Stimulated activated CD8-positive, alpha-beta memory T cell treated with anti-CD3 and anti-CD28 coated beads, Interleukin-12 subunit alpha, Interleukin-12 subunit beta, amount 100 ng/mL, for 1 hour (primary cell): Measurements from ENCODE around the gene CCDC174.

Experiments used
- DNase-seq: peaks from one replicate; pipeline ENCODE4 v3.0.0-alpha.2; 2020; ENCODE audit warnings: low read depth

The CCDC174 gene

DNA sequence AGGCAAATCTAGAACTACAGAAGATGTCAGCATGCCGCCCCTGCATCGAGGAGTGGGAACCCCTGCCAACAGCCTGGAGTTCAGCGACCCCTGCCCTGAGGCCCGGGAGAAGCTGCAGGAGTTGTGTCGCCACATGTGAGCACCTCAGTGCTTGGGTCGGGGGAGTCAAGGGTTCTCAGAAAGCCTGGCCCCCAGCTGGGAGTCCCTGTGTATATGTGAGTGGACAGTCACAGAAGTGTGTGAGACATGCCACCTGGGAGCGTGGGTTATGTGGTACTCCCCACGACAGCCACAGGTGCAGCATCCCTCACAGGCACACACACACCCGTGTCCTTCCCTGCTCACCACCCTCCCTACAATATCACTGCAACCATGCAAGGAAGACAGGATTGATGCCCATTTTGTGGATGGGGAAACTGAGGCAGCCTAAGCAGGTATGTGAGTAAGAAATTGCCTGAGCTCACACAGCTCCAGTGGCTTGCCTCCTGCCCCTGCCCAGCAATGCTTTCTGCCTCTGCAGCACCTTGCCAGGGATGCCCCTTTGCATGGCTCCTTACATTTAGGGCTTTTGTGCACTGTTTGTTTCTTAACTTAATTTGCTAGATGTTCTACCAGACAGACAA lies 51.7 kb downstream of the CCDC174 start:
- DNase-seq: no peak

GRCh38 chr3:14703791-14704190 lies 52.2 kb downstream of the CCDC174 start:
- DNase-seq: no peak

GRCh38 chr3:14706096-14706495 lies 54.5 kb downstream of the CCDC174 start:
- no peak for DNase-seq

- no peak for DNase-seq
These were observed 65.0 kb downstream of the CCDC174 start for GRCh38 chr3:14716591-14716990.

DNA sequence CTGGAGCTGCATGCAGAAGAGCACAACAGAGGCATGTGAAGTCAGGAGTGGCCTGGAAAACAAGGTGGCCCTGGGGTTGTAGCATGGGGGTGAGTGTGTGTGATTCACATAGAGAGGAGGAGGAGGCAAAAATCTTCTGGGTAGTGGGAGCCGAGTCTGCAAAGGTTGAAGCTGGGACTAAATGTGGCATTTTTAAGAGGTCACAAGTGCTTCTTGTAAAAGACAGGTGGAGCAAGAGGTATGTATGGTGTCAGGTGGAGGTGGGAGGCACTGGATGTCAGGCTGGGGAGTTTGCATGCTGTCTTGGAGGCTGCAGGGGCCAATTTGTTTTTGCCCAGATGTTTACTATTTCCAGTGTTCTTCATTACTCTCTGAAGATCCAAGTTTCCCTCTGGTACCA lies 65.7 kb downstream of the CCDC174 start:
- DNase-seq: no peak

DNA sequence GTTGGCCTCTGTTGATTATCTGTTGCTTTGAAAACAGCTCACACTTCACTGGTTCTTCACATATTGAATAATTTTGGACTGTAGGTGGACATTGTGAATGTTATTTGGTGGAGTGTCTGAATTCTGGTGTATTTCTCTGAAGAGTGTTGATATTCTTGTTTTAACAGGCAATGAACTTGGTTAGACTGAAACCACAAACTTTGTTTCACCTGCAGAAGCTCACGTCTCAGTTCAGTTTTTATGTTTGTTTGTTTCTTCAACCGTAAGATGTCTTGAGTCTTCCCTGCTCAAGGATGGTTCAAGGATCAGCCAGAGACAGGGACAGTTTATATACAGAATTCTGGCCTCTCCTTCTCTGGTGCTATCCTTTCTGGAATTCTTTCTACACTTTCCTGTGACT lies 67.0 kb downstream of the CCDC174 start:
- DNase-seq: no peak

DNA sequence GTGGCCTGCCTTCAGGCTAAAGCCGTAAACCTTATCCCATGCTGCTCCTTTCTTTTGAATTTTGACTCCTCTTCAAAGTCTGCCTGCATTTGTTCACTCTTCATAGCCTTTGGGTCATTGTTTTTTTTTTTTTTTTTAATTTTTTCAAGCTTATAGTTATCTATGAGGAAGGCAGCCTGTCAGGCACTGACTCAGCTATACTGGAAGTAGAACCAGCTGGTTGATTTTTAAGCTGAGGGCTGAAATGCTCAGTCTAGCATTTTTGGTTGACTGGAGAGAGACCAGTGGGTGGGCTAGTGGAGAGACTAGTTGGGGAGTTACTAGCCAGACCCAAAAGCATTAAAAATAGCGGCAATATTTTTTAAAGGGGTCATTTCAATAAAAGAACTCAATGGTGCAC lies 67.4 kb downstream of the CCDC174 start:
- no peak for DNase-seq

DNA sequence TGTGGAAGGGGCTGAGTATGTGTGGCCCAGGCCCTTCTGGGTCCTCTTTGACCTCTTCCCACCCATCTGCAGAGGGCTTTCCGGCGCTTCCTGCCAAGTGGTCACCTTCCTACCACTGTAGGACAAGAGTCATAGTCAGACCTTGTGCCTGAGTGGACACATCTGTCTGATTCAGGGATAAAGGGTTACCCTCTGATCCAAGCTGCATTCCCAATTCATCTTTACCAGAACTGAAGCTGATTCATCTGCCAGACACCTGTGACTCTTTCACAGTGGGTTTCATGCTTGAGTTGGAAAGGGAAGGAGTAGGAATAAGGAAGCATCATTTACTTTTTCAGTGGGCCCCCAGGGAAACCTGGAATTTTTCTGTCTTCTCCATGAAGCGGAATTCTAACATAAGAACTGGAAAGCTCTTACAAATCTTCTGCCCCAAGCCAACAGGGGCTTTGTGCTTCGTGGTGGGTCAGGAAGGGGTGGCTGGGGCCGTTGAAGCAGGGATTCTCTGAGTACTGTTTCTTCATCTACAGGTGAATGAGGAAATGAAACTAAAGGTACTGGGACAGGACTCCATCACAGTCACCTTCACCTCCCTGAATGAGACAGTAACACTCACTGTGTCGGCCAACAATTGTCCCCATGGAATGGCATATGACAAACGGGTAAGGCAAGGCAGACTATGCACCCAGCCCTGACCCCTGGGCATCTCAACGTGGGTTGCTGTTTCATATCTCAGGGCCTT lies 69.7 kb downstream of the CCDC174 start:
- DNase-seq: no peak
